HCT116 (cell line): ENCODE measurements around the gene AKT3. TPM values are rescaled to one million over a fixed set of nuclear protein-coding genes. Genes with fewer than 3 reads are reported as not detected.
"Not testable (repeated sequence)": the region's sequence is repeated elsewhere in the genome, so short reads cannot be mapped to it uniquely, and the experiment has no call there.

Source experiments
- ATAC-seq: fragments of 200-7000 bp; cut with Tn5 transposase; 2 replicates; pipeline ENCODE4 v1.9.1; 2020; ENCODE audit warnings: mild to moderate bottlenecking, moderate library complexity
- BruUV-seq: library from RNA; stranded (reverse); fragments of 400-500 nt; replicated peaks from 2 replicates; lab custom pipeline; 2021; lab: Mats Ljungman, UMichigan
- CTCF ChIA-PET: fragments of 300-600 bp; sonication (Branson Sonifier 250); formaldehyde crosslinking; loops from one replicate; lab custom pipeline; 2021; ENCODE audit warnings: antibody characterized with exemption; lab: Charles Lee
- POLR2A ChIA-PET: fragments of 300-600, 350-600 bp; sonication (Branson Sonifier 250); formaldehyde crosslinking; loops from one replicate; lab custom pipeline; 2021; ENCODE audit warnings: antibody characterized with exemption; lab: Charles Lee
- RAD21 ChIA-PET, 2 experiments: fragments of 300-600 bp; sonication (Branson Sonifier 250); formaldehyde crosslinking; loops; one replicate each; lab custom pipeline; 2023; ENCODE audit warnings: low total read pairs in 2 of 2; ENCODE audit not compliant: uncharacterized antibody in 2 of 2, unreplicated experiment in 2 of 2, low non-redundant PET in 1 of 2; lab: Charles Lee
- DNase-seq: peaks from one replicate; pipeline ENCODE4 v3.0.0-alpha.2; 2010; ENCODE audit warnings: low read depth, low spot score
- H2AFZ ChIP-seq: fragments of 200-600 bp; shearing (Covaris generic), sonication (generic); 2 replicates; pipeline ENCODE4 v1.6.1; 2017; ENCODE audit warnings: low read depth, mixed run types, mixed read lengths, antibody characterized with exemption, low read length; ENCODE audit not compliant: poor library complexity, severe bottlenecking
- H3K27ac ChIP-seq: 2 replicates; pipeline ENCODE4 v1.5.1; 2012; ENCODE audit warnings: low read depth, low read length
- H3K27me3 ChIP-seq: fragments of 200-600 bp; sonication (generic); 2 replicates; pipeline ENCODE4 v1.6.1; 2016; ENCODE audit warnings: mixed run types, low read length, mixed read lengths; ENCODE audit not compliant: insufficient read depth
- H3K36me3 ChIP-seq, 2 experiments: fragments of 200-500 bp in 1 of 2; fragments of 200-600 bp in 1 of 2; sonication (Bioruptor generic) in 1 of 2; sonication (generic) in 1 of 2; 2 replicates each; pipeline versions ENCODE4 v1.5.1 to v1.6.1; 2014 to 2016; ENCODE audit warnings: low read length in 2 of 2, inconsistent platforms in 1 of 2, mixed read lengths in 1 of 2, mixed run types in 1 of 2; ENCODE audit not compliant: insufficient read depth in 2 of 2, control insufficient read depth in 1 of 2
- H3K4me1 ChIP-seq, 2 experiments: fragments of 200-600 bp in 1 of 2; sonication (generic) in 1 of 2; 2 replicates each; pipeline versions ENCODE4 v1.5.1 to v1.6.1; 2012 to 2017; ENCODE audit warnings: low read length in 2 of 2, inconsistent platforms in 1 of 2, mild to moderate bottlenecking in 1 of 2, mixed read lengths in 1 of 2, mixed run types in 1 of 2, moderate library complexity in 1 of 2; ENCODE audit not compliant: insufficient read depth in 2 of 2, control insufficient read depth in 1 of 2
- H3K4me2 ChIP-seq: fragments of 200-600 bp; sonication (generic); 2 replicates; pipeline ENCODE4 v1.6.1; 2017; ENCODE audit warnings: mixed run types, low read length, mixed read lengths
- H3K4me3 ChIP-seq, 2 experiments: fragments of 200-600 bp in 1 of 2; sonication (generic) in 1 of 2; replicated peaks in 1 of 2; 2 replicates each; pipeline ENCODE4 v1.5.1; 2011 to 2016; ENCODE audit warnings: low read length in 2 of 2, control low read depth in 1 of 2, low read depth in 1 of 2, mild to moderate bottlenecking in 1 of 2, mixed read lengths in 1 of 2, mixed run types in 1 of 2
- H3K79me2 ChIP-seq: fragments of 200-600 bp; sonication (generic); 2 replicates; pipeline ENCODE4 v1.6.1; 2017; ENCODE audit warnings: mild to moderate bottlenecking, mixed run types, low read length, moderate library complexity, mixed read lengths; ENCODE audit not compliant: insufficient read depth
- H3K9ac ChIP-seq: fragments of 200-600 bp; sonication (generic); 2 replicates; pipeline ENCODE4 v1.6.1; 2016; ENCODE audit warnings: low read length, mixed read lengths
- H3K9me2 ChIP-seq: fragments of 200-600 bp; sonication (generic), shearing (Covaris generic); 2 replicates; pipeline ENCODE4 v1.6.1; 2017; ENCODE audit warnings: mixed run types, mild to moderate bottlenecking, moderate library complexity; ENCODE audit not compliant: insufficient read depth
- H3K9me3 ChIP-seq, 2 experiments: fragments of 200-500 bp in 1 of 2; fragments of 200-600 bp in 1 of 2; sonication (Bioruptor generic) in 1 of 2; sonication (generic) in 1 of 2; 2 replicates each; pipeline ENCODE4 v1.6.1; 2014 to 2017; ENCODE audit warnings: low read length in 2 of 2, mixed read lengths in 2 of 2, inconsistent platforms in 1 of 2, low read depth in 1 of 2, mild to moderate bottlenecking in 1 of 2, mixed run types in 1 of 2, moderate library complexity in 1 of 2; ENCODE audit not compliant: control insufficient read depth in 1 of 2, insufficient read depth in 1 of 2
- H4K20me1 ChIP-seq: fragments of 200-600 bp; sonication (generic), shearing (Covaris generic); 2 replicates; pipeline ENCODE4 v1.6.1; 2017; ENCODE audit warnings: mixed run types, mild to moderate bottlenecking, moderate library complexity; ENCODE audit not compliant: insufficient read depth
- ZBTB33 ChIP-seq: IDR thresholded peaks from 2 replicates; pipeline ENCODE4 v1.6.1; 2011; ENCODE audit warnings: mild to moderate bottlenecking, low read length, moderate library complexity; ENCODE audit not compliant: insufficient replicate concordance; ENCODE audit errors: extremely low read depth
- intact Hi-C: fragments of 100-400 bp; cut with micrococcal nuclease; formaldehyde crosslinking; loops from 2 replicates; pipeline ENCODE4 v1.10.0; 2022
- total RNA-seq: library from RNA; stranded (reverse); gene quantifications from one replicate; pipeline ENCODE4 v1.2.1, GENCODE V29; 2021; ENCODE audit not compliant: unreplicated experiment

Gene AKT3
- total RNA-seq, 1 experiment from 2014 or later, result 0.49 TPM

- H3K79me2 ChIP-seq, H3K27ac ChIP-seq, BruUV-seq, H3K4me1 ChIP-seq, H4K20me1 ChIP-seq, H3K4me2 ChIP-seq, H2AFZ ChIP-seq, H3K36me3 ChIP-seq, POLR2A ChIA-PET, H3K9me3 ChIP-seq, H3K27me3 ChIP-seq, CTCF ChIA-PET, H3K9me2 ChIP-seq, ATAC-seq, intact Hi-C loops, H3K9ac ChIP-seq, H3K4me3 ChIP-seq, DNase-seq, RAD21 ChIA-PET: not testable (repeated sequence)
Measured at GRCh38 chr1:243807346-243807745, 42.7 kb downstream of the AKT3 start.

DNA sequence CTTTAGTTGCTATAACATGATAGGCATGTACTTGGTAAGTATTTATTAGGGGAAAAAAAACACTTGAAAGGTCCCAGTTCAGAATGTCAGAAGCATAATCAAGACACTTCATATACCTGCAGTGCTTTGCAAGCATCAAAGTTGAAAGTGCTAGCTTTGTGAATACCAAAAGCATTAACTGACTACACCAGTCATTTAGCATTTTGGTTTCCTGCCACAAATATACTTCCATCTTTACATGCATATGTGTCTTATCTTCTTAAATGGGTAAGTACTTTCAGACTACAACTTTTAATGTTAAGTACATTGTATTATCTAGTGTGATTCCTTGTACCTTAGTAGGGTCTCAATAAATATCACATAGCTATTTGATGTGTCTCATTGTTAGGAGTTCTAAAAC lies 43.7 kb downstream of the AKT3 start:
- ChIA-PET RAD21 (no interaction called here), POLR2A (no interaction called here), CTCF (no interaction called here)
- Histone ChIP-seq H3K79me2 (no peaks in the 10 kb centered on the region), H3K27ac (no peak overlapping the region), H3K9ac (no peak overlapping the region), H3K27me3 (peaks cover 4% of the 10 kb centered on the region; the same call in 1 of the 2 replicates), H3K36me3 (no peaks in the 10 kb centered on the region), H2AFZ (no peak overlapping the region), H4K20me1 (no peaks in the 10 kb centered on the region), H3K9me3 (no peaks in the 10 kb centered on the region), H3K4me2 (no peak overlapping the region), H3K4me1 (no peaks in the 10 kb centered on the region), H3K9me2 (no peaks in the 10 kb centered on the region), H3K4me3 (no peak overlapping the region)
- no peak for TF ChIP-seq ZBTB33
- BruUV-seq, result no TSS peak
- ATAC-seq (no peak), DNase-seq (no peak)
- intact Hi-C loops, result no loop called here
